Dermis microvascular lymphatic vessel endothelial cell (primary cell): ENCODE measurements around the gene MGAT5. TPM values are rescaled to one million over a fixed set of nuclear protein-coding genes. Genes with fewer than 3 reads are reported as not detected.

Experiments
- DNase-seq, 2 donors: peaks; one replicate each; pipeline versions ENCODE4 v3.0.0 to v3.0.0-alpha.2; 2010; ENCODE audit warnings: low read depth in 2 of 2
- total RNA-seq: library from RNA; depleted of rRNA; stranded (reverse); fragments of >200 nt; gene quantifications from 2 replicates; pipeline ENCODE4 v1.2.1, GENCODE V29; 2014

Gene MGAT5
- total RNA-seq, 1 donor from 2014 or later: 82.4 TPM

GRCh38 chr2:134393075-134393461 lies 139.2 kb downstream of the MGAT5 start:
- DNase-seq: no peak

- no peak for DNase-seq
Measured at GRCh38 chr2:134395779-134396178, 141.9 kb downstream of the MGAT5 start.

- DNase-seq: no peak
Measured at GRCh38 chr2:134396493-134396892, 142.6 kb downstream of the MGAT5 start.

- DNase-seq: no peak
Measured at GRCh38 chr2:134397146-134397896, 143.4 kb downstream of the MGAT5 start.

- peak in 1 of 2 donors; percentile 75 for DNase-seq
Measured at GRCh38 chr2:134398300-134398699, 144.4 kb downstream of the MGAT5 start.

GRCh38 chr2:134399096-134399495 lies 145.2 kb downstream of the MGAT5 start:
- DNase-seq: no peak

- peak; percentile 82 to 97 for DNase-seq
Measured at GRCh38 chr2:134401081-134401497, 147.2 kb downstream of the MGAT5 start.

GRCh38 chr2:134401789-134402188 lies 147.9 kb downstream of the MGAT5 start:
- DNase-seq: peak in 1 of 2 donors; percentile 15

GRCh38 chr2:134402410-134402809 lies 148.5 kb downstream of the MGAT5 start:
- peak; percentile 77 to 80 for DNase-seq

- no peak for DNase-seq
Measured at GRCh38 chr2:134405611-134406081, 151.8 kb downstream of the MGAT5 start.

GRCh38 chr2:134406311-134406710 lies 152.4 kb downstream of the MGAT5 start:
- no peak for DNase-seq

- no peak for DNase-seq
Measured at GRCh38 chr2:134406736-134407135, 152.9 kb downstream of the MGAT5 start.

GRCh38 chr2:134407154-134407890 lies 153.4 kb downstream of the MGAT5 start:
- no peak for DNase-seq

GRCh38 chr2:134408386-134408785 lies 154.5 kb downstream of the MGAT5 start:
- peak in 1 of 2 donors; percentile 62 for DNase-seq

- peak in 1 of 2 donors; percentile 63 for DNase-seq
Measured at GRCh38 chr2:134408791-134409190, 154.9 kb downstream of the MGAT5 start.

- DNase-seq: peak in 1 of 2 donors; percentile 27
Measured at GRCh38 chr2:134410006-134410405, 156.1 kb downstream of the MGAT5 start.

- DNase-seq: peak in 1 of 2 donors; percentile 28
Measured at GRCh38 chr2:134410831-134411231, 157.0 kb downstream of the MGAT5 start.

GRCh38 chr2:134411279-134411827 lies 157.5 kb downstream of the MGAT5 start:
- DNase-seq: no peak

- DNase-seq: peak; percentile 69 to 79
Measured at GRCh38 chr2:134411828-134412638, 158.2 kb downstream of the MGAT5 start.

- DNase-seq: no peak
Measured at GRCh38 chr2:134412639-134412999, 158.7 kb downstream of the MGAT5 start.

- no peak for DNase-seq
Measured at GRCh38 chr2:134413430-134413829, 159.6 kb downstream of the MGAT5 start.

GRCh38 chr2:134413912-134414311 lies 160.0 kb downstream of the MGAT5 start:
- no peak for DNase-seq
